Measurements from ENCODE around the gene FXYD1.

Gene FXYD1

GRCh38 chr19:35109395-35110112 lies 29.1 kb upstream of the FXYD1 start:
- TF ChIP-seq, protein P1, sequence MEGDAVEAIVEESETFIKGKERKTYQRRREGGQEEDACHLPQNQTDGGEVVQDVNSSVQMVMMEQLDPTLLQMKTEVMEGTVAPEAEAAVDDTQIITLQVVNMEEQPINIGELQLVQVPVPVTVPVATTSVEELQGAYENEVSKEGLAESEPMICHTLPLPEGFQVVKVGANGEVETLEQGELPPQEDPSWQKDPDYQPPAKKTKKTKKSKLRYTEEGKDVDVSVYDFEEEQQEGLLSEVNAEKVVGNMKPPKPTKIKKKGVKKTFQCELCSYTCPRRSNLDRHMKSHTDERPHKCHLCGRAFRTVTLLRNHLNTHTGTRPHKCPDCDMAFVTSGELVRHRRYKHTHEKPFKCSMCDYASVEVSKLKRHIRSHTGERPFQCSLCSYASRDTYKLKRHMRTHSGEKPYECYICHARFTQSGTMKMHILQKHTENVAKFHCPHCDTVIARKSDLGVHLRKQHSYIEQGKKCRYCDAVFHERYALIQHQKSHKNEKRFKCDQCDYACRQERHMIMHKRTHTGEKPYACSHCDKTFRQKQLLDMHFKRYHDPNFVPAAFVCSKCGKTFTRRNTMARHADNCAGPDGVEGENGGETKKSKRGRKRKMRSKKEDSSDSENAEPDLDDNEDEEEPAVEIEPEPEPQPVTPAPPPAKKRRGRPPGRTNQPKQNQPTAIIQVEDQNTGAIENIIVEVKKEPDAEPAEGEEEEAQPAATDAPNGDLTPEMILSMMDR (IDR thresholded peaks at IDR 0.05) = no peak
- peak overlapping the region in 1 of 2 donors; percentile 3 for H3K27ac ChIP-seq
- DNase-seq (ENCODE audit: low spot score) = no peak
- H3K4me3 ChIP-seq = no peak overlapping the region

DNA sequence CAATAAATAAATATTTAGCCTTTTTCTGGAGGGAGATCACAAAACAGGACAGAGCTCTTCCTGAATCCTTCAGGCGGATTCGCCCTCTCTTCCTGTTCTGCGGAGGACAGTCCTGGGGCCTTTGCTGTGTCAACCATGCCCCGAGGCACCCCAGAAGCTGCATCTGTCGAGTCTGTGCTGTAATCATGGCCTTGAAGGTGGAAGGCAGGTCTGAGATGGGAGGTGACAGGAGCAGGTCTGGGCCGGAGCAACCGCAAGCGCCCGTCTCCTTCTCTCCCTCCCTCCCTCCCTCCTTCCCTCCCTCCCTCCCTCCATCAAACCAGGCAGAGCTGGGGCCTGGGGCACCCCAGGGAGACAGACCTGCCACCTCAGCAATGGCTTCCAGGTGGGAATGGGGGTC lies 27.6 kb upstream of the FXYD1 start:
- no peak for DNase-seq (ENCODE audit: low spot score)
- TF ChIP-seq, protein P1 (IDR thresholded peaks at IDR 0.05) = no peak
- no peak overlapping the region for H3K27ac ChIP-seq
- H3K4me3 ChIP-seq = no peak overlapping the region

DNA sequence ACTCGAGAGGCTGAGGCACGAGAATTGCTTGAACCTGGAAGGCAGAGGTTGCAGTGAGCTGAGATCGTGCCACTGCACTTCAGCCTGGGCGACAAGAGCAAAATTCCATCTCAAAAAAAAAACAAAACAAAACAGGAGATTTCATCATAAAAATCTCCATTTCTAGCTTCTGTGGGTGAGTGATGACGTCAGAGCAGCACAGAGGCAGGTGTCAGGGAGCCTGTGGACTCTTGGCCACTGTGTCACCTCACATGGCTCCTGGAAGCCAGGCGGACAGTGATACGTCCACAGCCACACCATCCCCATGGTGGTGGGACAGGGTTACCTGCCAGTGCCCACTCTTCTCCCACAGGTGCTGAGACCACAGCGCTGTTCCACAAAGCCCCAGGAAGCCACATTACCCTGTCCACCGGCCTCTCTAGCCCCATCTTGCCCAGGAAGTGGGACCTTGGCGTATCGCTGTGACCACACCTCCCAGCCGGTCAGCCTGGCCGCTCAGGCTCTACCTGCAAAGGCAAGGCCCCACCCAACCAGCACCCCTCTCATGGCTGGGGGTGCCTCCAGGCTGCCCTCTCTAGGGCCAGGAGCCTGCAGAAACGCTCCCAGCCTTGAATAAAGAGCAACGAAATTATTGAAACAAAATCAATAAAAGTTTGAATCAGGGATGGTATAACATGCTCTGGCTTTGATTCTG lies 25.5 kb upstream of the FXYD1 start:
- Histone ChIP-seq H3K27ac (no peak overlapping the region), H3K4me3 (no peak overlapping the region)
- no peak for DNase-seq (ENCODE audit: low spot score)
- TF ChIP-seq, protein P1 (IDR thresholded peaks at IDR 0.05) = no peak

DNA sequence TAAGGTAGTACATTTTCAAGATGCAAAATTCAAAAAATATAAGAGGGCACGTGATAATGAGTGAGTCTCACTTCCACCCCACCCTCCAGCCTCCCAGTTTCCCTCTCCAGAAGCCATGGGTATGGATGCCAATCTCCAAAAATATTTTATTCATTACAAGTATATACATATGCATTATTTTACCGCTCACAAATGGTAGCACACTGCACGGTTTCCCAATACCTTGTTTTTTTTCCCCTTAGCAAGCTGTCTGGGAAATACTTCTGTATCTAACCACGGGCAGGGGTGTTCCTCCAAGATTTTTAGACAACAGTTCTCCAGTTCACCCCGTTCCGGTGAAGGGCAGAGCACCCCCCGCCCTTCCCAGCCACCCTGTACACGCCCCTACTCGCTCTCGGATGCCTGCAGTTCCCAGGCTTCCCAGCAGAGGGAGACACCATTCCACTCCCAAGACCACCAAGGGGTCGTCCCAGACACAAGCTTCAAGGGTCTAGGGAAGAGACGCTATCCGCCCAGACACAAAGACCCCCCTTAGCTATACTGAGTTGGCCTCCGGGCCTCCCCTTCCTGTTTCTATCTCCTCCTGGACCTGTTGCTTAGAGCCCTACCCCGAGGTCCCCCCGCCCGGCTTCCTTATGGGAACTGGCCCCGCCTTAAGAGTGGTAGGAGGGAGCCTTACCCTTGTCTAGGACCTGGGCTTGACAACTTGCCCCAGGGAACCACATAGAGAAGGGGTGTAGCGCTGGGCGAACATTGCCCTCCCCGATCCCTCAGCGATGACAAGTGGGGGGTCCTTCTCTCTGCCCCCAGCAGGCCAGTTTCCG lies 24.1 kb upstream of the FXYD1 start:
- TF ChIP-seq, protein P1 (IDR thresholded peaks at IDR 0.05) = peak; percentile 98
- DNase-seq (ENCODE audit: low spot score) = no peak
- Histone ChIP-seq H3K27ac (peak overlapping the region in 1 of 2 donors; percentile 42), H3K4me3 (peak overlapping the region; percentile 64)

DNA sequence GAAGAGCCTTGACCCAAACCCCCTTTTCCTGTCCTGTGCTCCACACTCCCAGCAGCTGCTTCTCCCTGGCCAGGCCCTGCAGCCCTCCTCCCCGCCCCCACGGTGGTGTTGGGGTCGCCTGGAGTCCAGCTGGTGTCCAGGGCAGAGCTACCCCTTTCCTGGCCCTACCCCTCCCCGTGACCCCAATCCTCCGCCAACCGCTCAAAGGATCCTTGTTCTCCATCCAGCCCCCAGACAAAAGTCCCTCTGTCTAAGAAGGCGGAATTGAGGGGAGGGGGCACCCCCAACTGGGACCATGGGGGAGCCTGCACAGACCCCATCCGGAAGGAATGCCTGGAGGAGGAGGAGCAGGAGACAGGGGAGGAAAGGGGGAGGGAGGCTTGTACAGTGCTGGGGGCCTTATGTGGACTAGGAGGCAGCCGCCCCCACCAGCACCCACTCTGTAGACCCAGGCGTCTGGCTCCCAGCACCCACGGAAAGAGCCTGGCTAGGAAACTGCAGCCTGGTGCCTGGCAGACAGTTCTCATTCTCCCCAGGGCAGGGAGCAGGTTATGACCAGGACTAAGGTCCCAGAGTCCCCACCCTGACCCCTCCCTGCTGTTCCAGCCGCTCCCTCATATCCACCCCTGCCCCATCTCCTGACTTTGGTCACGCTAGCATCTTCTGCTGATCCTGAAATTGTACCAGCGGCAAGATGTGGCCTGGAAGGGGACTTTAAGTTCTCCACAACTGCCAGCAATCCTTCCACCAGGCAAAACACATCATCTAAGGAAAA lies 23.3 kb upstream of the FXYD1 start, which contains the start of gene FXYD3:
TSS of gene FXYD3 (plus strand) at position 647 of the 775 bp plus-strand sequence. CDS start 3,554 bp downstream, outside the sequence.
- TF ChIP-seq, protein P1 (IDR thresholded peaks at IDR 0.05) = no peak
- peak within 1 kb of the TSS; percentile 64 for H3K4me3 ChIP-seq
- DNase-seq (ENCODE audit: low spot score) = no peak
- H3K27ac ChIP-seq = peak within 1 kb of the TSS in 1 of 2 donors; percentile 54

DNA sequence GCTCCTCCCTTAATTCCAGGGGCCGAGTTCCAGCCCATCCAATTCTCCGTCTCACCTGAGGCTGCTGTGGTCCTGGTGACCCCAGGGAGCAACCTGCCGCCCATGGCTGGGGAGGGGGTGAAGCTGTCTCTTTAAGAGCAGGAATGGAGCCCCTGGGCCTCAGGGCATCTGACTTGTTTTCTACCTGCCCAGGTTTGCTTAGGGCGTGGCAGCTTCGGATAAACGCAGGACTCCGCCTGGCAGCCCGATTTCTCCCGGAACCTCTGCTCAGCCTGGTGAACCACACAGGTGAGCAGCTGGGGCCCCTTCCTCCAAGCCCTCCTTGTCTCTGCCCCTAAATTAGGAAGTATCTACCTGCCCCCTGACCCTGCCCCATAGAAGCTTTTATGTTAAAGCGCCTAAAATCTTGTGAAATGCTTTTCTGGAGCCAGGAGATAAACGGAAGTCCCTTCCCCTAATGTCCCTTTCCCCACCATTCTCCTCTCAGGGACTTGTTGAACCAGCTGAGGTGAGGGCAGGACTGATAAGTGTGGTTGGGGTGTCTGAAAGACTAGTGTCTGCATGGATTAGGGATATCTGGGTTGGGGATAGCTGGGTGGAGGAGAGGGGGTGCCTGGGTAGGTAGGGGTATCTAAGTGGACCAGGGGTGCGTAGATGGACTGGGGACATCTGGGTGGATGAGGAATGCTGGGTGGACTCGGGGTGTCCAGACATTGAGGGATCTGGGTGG lies 22.4 kb upstream of the FXYD1 start:
- DNase-seq (ENCODE audit: low spot score) = no peak
- TF ChIP-seq, protein P1 (IDR thresholded peaks at IDR 0.05) = no peak
- Histone ChIP-seq H3K4me3 (no peak overlapping the region), H3K27ac (peak overlapping the region in 1 of 2 donors; percentile 54)

Measured in coronary artery (tissue), 2 donors.